CD14-positive monocyte (primary cell): Measurements from ENCODE around the gene FAM50B. TPM values are rescaled to one million over a fixed set of nuclear protein-coding genes. Genes with fewer than 3 reads are reported as not detected.

Experiments used
- DNase-seq, 3 donors: peaks; one replicate each; pipeline ENCODE4 v3.0.0-alpha.2; 2011 to 2022
- H2AFZ ChIP-seq: 2 replicates; pipeline ENCODE4 v1.6.0; 2012; ENCODE audit warnings: mild to moderate bottlenecking, low read depth, low read length, inconsistent platforms; ENCODE audit not compliant: insufficient read depth, poor library complexity, severe bottlenecking
- H3K27ac ChIP-seq, 2 donors: 1 replicate in 1 of 2; 2 replicates in 1 of 2; pipeline ENCODE4 v1.5.1; 2012 to 2013; ENCODE audit warnings: low read length in 2 of 2, control low read depth in 1 of 2, inconsistent platforms in 1 of 2, low read depth in 1 of 2, mild to moderate bottlenecking in 1 of 2
- H3K27me3 ChIP-seq, 2 donors: one replicate each; pipeline versions ENCODE4 v1.6.0 to v1.6.1; 2011 to 2013; ENCODE audit warnings: low read length in 2 of 2; ENCODE audit not compliant: control insufficient read depth in 2 of 2, insufficient read depth in 2 of 2
- H3K36me3 ChIP-seq, 2 donors: replicated peaks in 1 of 2; 1 replicate in 1 of 2; 2 replicates in 1 of 2; pipeline versions ENCODE4 v1.5.1 to v1.6.1; 2012 to 2013; ENCODE audit warnings: low read length in 2 of 2, control low read depth in 1 of 2, inconsistent platforms in 1 of 2, mild to moderate bottlenecking in 1 of 2; ENCODE audit not compliant: insufficient read depth in 2 of 2, control insufficient read depth in 1 of 2
- H3K4me1 ChIP-seq, 2 donors: 1 replicate in 1 of 2; 2 replicates in 1 of 2; pipeline versions ENCODE4 v1.5.1 to v1.6.1; 2012 to 2013; ENCODE audit warnings: low read length in 2 of 2, control low read depth in 1 of 2, inconsistent platforms in 1 of 2, mild to moderate bottlenecking in 1 of 2, moderate library complexity in 1 of 2; ENCODE audit not compliant: insufficient read depth in 2 of 2, control insufficient read depth in 1 of 2
- H3K4me2 ChIP-seq: replicated peaks from 2 replicates; pipeline ENCODE3; 2012; ENCODE audit warnings: low read length, moderate library complexity, mild to moderate bottlenecking; ENCODE audit not compliant: poor library complexity, severe bottlenecking; ENCODE audit errors: extremely low read depth
- H3K4me3 ChIP-seq, 3 experiments: fragments of 200-600 bp in 1 of 3; sonication (generic) in 1 of 3; replicated peaks in 1 of 3; 1 replicate in 2 of 3; 2 replicates in 1 of 3; pipeline ENCODE4 v1.5.1; 2011 to 2013; ENCODE audit warnings: low read length in 3 of 3, mild to moderate bottlenecking in 3 of 3, control low read depth in 2 of 3, low read depth in 2 of 3, inconsistent platforms in 1 of 3, moderate library complexity in 1 of 3
- H3K79me2 ChIP-seq: 2 replicates; pipeline ENCODE4 v1.6.0; 2012; ENCODE audit warnings: mild to moderate bottlenecking, control low read depth, inconsistent platforms, low read length, moderate library complexity; ENCODE audit not compliant: insufficient read depth
- H3K9ac ChIP-seq: 2 replicates; pipeline ENCODE4 v1.6.0; 2017; ENCODE audit warnings: low read length, mild to moderate bottlenecking; ENCODE audit not compliant: insufficient read depth, poor library complexity, severe bottlenecking
- H3K9me3 ChIP-seq, 2 donors: replicated peaks in 1 of 2; 1 replicate in 1 of 2; 2 replicates in 1 of 2; pipeline versions ENCODE4 v1.5.1 to v1.6.1; 2012 to 2013; ENCODE audit warnings: low read length in 2 of 2, control low read depth in 1 of 2; ENCODE audit not compliant: control insufficient read depth in 1 of 2, insufficient read depth in 1 of 2
- H4K20me1 ChIP-seq: 2 replicates; pipeline ENCODE4 v1.6.0; 2012; ENCODE audit warnings: mild to moderate bottlenecking, low read length, control low read depth, moderate library complexity; ENCODE audit not compliant: insufficient read depth
- H3K27ac Mint-ChIP-seq, 7 donors: one replicate each; pipeline ENCODE4 v1.8.0; 2020; ENCODE audit warnings: mild to moderate bottlenecking in 7 of 7, mixed read lengths in 7 of 7, moderate library complexity in 6 of 7, inconsistent platforms in 2 of 7
- H3K27me3 Mint-ChIP-seq, 3 donors: one replicate each; pipeline ENCODE4 v1.8.0; 2021 to 2022; ENCODE audit warnings: low read depth in 3 of 3, mild to moderate bottlenecking in 3 of 3, mixed read lengths in 3 of 3, moderate library complexity in 3 of 3, inconsistent platforms in 1 of 3
- H3K36me3 Mint-ChIP-seq, 2 donors: one replicate each; pipeline ENCODE4 v1.8.0; 2020; ENCODE audit warnings: mixed read lengths in 2 of 2, inconsistent platforms in 1 of 2, mild to moderate bottlenecking in 1 of 2
- H3K4me1 Mint-ChIP-seq: one replicate; pipeline ENCODE4 v1.8.0; 2020; ENCODE audit warnings: mild to moderate bottlenecking, mixed read lengths
- H3K4me3 Mint-ChIP-seq, 2 donors: one replicate each; pipeline ENCODE4 v1.8.0; 2020; ENCODE audit warnings: mild to moderate bottlenecking in 2 of 2, mixed read lengths in 2 of 2, moderate library complexity in 1 of 2
- H3K9me3 Mint-ChIP-seq, 7 donors: one replicate each; pipeline ENCODE4 v1.8.0; 2020 to 2022; ENCODE audit warnings: mixed read lengths in 7 of 7, mild to moderate bottlenecking in 6 of 7, moderate library complexity in 6 of 7, inconsistent platforms in 2 of 7
- CTCF ChIP-seq: fragments of 200-600 bp; IDR thresholded peaks from one replicate; pipeline ENCODE4 v1.8.0; 2022; ENCODE audit warnings: antibody characterized with exemption, mild to moderate bottlenecking
- WGBS: methylation state at CpG from one replicate; pipeline ENCODE4 v1.1.5; 2013; ENCODE audit warnings: missing lambda C conversion rate; ENCODE audit not compliant: insufficient coverage; 5-methylcytosine and 5-hydroxymethylcytosine counted together
- intact Hi-C, 2 donors: fragments of 100-400 bp; cut with micrococcal nuclease; formaldehyde crosslinking; loops; one replicate each; pipeline versions ENCODE4 v1.15.0 to v1.15.1; 2023
- polyA plus RNA-seq, 3 donors: library from polyadenylated mRNA; depleted of rRNA in 1 of 3; unstranded in 2 of 3; stranded (reverse) in 1 of 3; fragments of 300-500 nt in 2 of 3; fragments of >200 nt in 1 of 3; fragmentation: Illumina TruSeq in 2 of 3; gene quantifications; 1 replicate in 2 of 3; 2 replicates in 1 of 3; pipeline ENCODE4 v1.2.3, GENCODE V29; 2012 to 2021

The FAM50B gene
- polyA plus RNA-seq, 3 donors = 1.8 to 3.3 (median 3.0) TPM

GRCh38 chr6:3874069-3874468 lies 24.9 kb downstream of the FAM50B start:
- no peak overlapping the region for H3K9ac ChIP-seq
- no peak for TF ChIP-seq CTCF
- peaks cover 1 to 2% (median 2%) of the 10 kb centered on the region in 3 donors for H3K27me3 Mint-ChIP-seq
- no peaks in the 10 kb centered on the region for H3K9me3 ChIP-seq
- no peaks in the 10 kb centered on the region for H3K36me3 Mint-ChIP-seq
- no peak overlapping the region for H3K4me3 ChIP-seq
- H3K36me3 ChIP-seq = no peaks in the 10 kb centered on the region
- WGBS = 92% methylated on average over 2 of the region's 4 CpGs
- no peak overlapping the region for H3K27ac Mint-ChIP-seq
- H3K4me1 ChIP-seq = no peaks in the 10 kb centered on the region
- H4K20me1 ChIP-seq = no peaks in the 10 kb centered on the region
- H3K27me3 ChIP-seq = no peaks in the 10 kb centered on the region
- no peak overlapping the region for H3K4me2 ChIP-seq
- no peak overlapping the region for H2AFZ ChIP-seq
- H3K27ac ChIP-seq = no peak overlapping the region
- H3K9me3 Mint-ChIP-seq = no peaks in the 10 kb centered on the region
- intact Hi-C loops = no loop called here
- H3K79me2 ChIP-seq = no peaks in the 10 kb centered on the region
- H3K4me3 Mint-ChIP-seq = no peak overlapping the region
- no peaks in the 10 kb centered on the region for H3K4me1 Mint-ChIP-seq
- DNase-seq = no peak

GRCh38 chr6:3875486-3875885 lies 26.3 kb downstream of the FAM50B start:
- TF ChIP-seq CTCF = no peak
- peaks cover 1 to 2% (median 2%) of the 10 kb centered on the region in 3 donors for H3K27me3 Mint-ChIP-seq
- H3K36me3 ChIP-seq = no peaks in the 10 kb centered on the region
- H3K4me1 Mint-ChIP-seq = no peaks in the 10 kb centered on the region
- no peaks in the 10 kb centered on the region for H4K20me1 ChIP-seq
- H3K27me3 ChIP-seq = no peaks in the 10 kb centered on the region
- H2AFZ ChIP-seq = no peak overlapping the region
- H3K9me3 ChIP-seq = no peaks in the 10 kb centered on the region
- H3K4me3 Mint-ChIP-seq = no peak overlapping the region
- H3K27ac ChIP-seq = no peak overlapping the region
- no peak overlapping the region for H3K9ac ChIP-seq
- H3K4me1 ChIP-seq = no peaks in the 10 kb centered on the region
- no peaks in the 10 kb centered on the region for H3K36me3 Mint-ChIP-seq
- no peaks in the 10 kb centered on the region for H3K9me3 Mint-ChIP-seq
- WGBS = 100% methylated on average over 2 of the region's 5 CpGs
- H3K27ac Mint-ChIP-seq = no peak overlapping the region
- H3K4me3 ChIP-seq = no peak overlapping the region
- no peak for DNase-seq
- H3K4me2 ChIP-seq = no peak overlapping the region
- no peaks in the 10 kb centered on the region for H3K79me2 ChIP-seq
- intact Hi-C loops = no loop called here
